K562 (cell line): ENCODE results near the gene PCDHA11. TPM values are rescaled to one million over a fixed set of nuclear protein-coding genes. Genes with fewer than 3 reads are reported as not detected.

Experiments used
- C11orf30 ChIP-seq: fragments of 450-650 bp; IDR thresholded peaks from 2 replicates; pipeline ENCODE4 v1.6.1; 2016; ENCODE audit warnings: low read depth, mild to moderate bottlenecking
- CAMTA2 ChIP-seq: fragments of 250-450 bp; sonication (Bioruptor Pico); conservative IDR thresholded peaks from 2 replicates; pipeline ENCODE4 v1.5.1; 2022
- E2F5 ChIP-seq: sonication (generic); formaldehyde crosslinking; IDR thresholded peaks from 2 replicates; pipeline ENCODE4 v1.8.0; 2022; ENCODE audit warnings: mild to moderate bottlenecking, missing genetic modification reagents
- EHMT2 ChIP-seq: fragments of 450-650 bp; IDR thresholded peaks from 2 replicates; pipeline ENCODE4 v1.6.1; 2018; ENCODE audit warnings: antibody characterized with exemption
- PREB ChIP-seq: sonication (generic); formaldehyde crosslinking; IDR thresholded peaks from 2 replicates; pipeline ENCODE4 v1.8.1; 2023; ENCODE audit warnings: mild to moderate bottlenecking, missing genetic modification reagents
- THAP12 ChIP-seq: fragments of 250-450 bp; sonication (Bioruptor Pico); IDR thresholded peaks from 2 replicates; pipeline ENCODE4 v1.9.0; 2021; ENCODE audit warnings: mild to moderate bottlenecking, inconsistent platforms
- ZNF407 ChIP-seq: fragments of 450-650 bp; IDR thresholded peaks from 2 replicates; pipeline ENCODE4 v1.6.1; 2016; ENCODE audit warnings: low read depth
- polyA plus RNA-seq, 8 experiments: library from polyadenylated mRNA; depleted of rRNA in 4 of 8; stranded (reverse) in 5 of 8; unstranded in 3 of 8; fragments of >200 nt; fragmentation: Nextera tagmentation in 2 of 8; fragmentation: Illumina TruSeq in 1 of 8; extraction: Ambion mirVana in 2 of 8; extraction: Trizol in 1 of 8; gene quantifications; 2 replicates each; pipeline versions ENCODE4 v1.2.1 to v1.2.3, GENCODE V29; 2011 to 2014; ENCODE audit warnings: inconsistent platforms in 1 of 8, missing spikeins in 1 of 8
- total RNA-seq, 7 experiments: library from RNA; depleted of rRNA in 6 of 7; stranded (reverse); fragments of >200 nt in 6 of 7; fragmentation: Illumina TruSeq in 2 of 7; extraction: Trizol in 2 of 7; gene quantifications; 2 replicates each; pipeline versions ENCODE4 v1.2.1 to v1.2.3, GENCODE V29; 2011 to 2021; ENCODE audit warnings: low replicate concordance in 1 of 7

Gene PCDHA11
- total and polyA plus RNA-seq, 9 of the 15 experiments (the other 6 are each of a cell fraction or from before 2014, with no cell fraction given), result not detected

GRCh38 chr5:140842798-140843733 is 25.7 kb upstream of the PCDHA11 start (continued):
- TF ChIP-seq ZNF407 (no peak), EHMT2 (no peak), CAMTA2 (no peak), PREB (CRISPR knock-in tag) (no peak), THAP12 (CRISPR knock-in tag) (no peak), C11orf30 (no peak), E2F5 (no peak)
- TF ChIP-seq, all 486 proteins: peak for 0
